GM21528 (cell line): ENCODE results near the gene KIAA0232.
"Not testable (repeated sequence)": the region's sequence is repeated elsewhere in the genome, so short reads cannot be mapped to it uniquely, and the experiment has no call there.

Experiments used
- ATAC-seq: cut with Tn5 transposase; IDR thresholded peaks from one replicate; pipeline ENCODE4 v1.9.1; 2021; ENCODE audit warnings: mild to moderate bottlenecking, moderate library complexity; ENCODE audit not compliant: unreplicated experiment, low FRiP score

KIAA0232 gene

GRCh38 chr4:6755088-6755753 lies 27.3 kb upstream of the KIAA0232 start:
- ATAC-seq, result no peak

DNA sequence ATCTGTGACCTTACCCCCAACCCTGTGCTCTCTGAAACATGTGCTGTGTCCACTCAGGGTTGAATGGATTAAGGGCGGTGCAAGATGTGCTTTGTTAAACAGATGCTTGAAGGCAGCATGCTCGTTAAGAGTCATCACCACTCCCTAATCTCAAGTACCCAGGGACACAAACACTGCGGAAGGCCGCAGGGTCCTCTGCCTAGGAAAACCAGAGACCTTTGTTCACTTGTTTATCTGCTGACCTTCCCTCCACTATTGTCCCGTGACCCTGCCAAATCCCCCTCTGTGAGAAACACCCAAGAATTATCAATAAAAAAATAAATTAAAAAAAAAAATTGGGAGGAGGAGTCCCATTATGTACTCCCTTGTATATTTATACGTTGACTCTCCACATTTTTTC lies 26.2 kb upstream of the KIAA0232 start:
- ATAC-seq, result not testable (repeated sequence)

- no peak for ATAC-seq
Observed at GRCh38 chr4:6758728-6759127, 23.8 kb upstream of the KIAA0232 start.

GRCh38 chr4:6760865-6761264 lies 21.7 kb upstream of the KIAA0232 start:
- no peak for ATAC-seq

DNA sequence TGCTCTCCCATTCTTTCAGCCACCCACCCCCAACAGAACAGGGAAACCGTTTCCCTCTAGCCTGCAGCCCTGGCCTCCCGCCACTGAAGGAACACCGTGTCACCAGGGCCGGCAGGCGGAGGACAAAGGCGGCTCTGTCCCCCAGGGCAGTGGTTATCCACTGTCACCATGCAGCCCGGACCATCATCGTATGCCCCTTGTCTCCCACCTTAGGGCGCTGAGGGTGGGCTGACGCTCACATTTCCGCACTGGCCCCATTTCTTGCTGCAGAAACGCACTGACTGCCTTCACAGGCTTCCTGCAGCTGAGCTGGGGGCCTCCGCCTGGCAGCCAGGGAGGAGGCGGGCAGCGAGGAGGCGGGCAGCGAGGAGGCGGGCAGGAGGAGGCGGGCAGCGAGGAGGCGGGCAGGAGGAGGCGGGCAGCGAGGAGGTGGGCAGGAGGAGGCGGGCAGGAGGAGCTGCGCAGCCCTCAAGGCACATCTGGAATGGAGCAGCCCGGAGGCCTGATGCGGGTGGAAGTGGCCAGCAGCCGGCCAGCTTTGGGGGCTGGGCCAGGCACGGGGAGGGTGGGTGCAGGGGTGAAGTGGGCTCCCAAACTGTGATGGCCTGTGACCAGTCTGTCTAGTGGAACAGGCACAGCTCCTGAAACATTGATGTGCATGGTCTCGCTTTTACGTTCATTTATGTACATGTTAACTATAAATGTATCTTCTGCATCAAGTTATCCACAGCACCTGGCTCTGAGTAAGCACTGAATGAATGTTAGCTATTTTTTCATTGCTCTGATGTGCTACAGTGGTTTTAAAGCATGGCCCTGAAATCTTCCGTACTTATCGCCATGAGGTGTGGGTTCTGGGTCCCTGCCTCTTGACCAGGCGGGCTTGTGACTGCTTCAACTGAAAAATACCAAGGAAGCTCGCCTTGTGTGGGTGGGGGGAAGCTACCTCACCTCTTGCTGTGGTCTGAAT lies 20.6 kb upstream of the KIAA0232 start:
- ATAC-seq, result no peak

DNA sequence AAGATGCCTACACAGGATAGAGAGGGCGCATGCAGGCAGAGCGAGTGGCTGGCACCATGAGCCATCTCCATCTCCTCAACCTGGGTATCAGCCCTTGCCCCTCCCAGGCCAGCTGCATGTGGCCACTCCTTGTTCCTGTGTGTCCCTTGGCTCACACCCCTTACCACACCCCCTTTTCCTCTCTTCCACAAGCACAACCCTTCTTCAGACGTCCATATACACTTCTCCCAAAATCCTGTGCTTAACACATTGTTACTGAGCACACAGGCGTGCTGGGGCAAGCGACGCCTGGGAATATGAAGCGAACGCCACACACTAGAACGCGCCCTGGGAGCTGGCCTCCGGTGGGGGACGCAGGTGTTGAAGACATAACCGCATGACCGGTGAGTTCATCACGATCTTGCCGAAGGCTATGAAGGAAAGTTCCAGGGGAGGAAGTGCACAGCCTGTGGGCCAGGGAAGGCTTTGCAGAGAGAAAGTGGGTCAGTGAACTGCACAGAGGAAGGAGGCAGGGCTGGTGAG lies 19.1 kb upstream of the KIAA0232 start:
- no peak for ATAC-seq

- no peak for ATAC-seq
Observed at GRCh38 chr4:6764976-6765620, 17.4 kb upstream of the KIAA0232 start.

DNA sequence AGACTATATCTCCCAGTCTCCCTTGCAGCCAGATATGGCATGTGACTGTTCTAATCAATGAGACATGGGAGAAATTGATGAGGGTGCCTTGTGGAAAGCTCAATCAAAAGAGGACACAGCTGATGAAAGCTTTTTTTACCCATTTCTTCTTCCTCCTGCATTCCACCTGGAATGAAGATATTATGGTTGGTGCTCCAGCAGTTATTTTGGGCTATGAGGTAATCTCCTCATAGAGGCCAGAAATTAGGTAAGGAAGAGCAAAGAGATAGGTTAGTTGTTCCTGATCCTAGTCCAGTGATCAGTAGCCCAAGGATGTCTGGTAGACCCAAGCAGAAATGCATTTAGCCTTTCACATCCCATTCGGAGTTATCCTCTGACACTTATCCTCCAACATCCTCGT lies 16.8 kb upstream of the KIAA0232 start:
- ATAC-seq, result no peak

GRCh38 chr4:6767386-6767747 lies 15.2 kb upstream of the KIAA0232 start:
- ATAC-seq, result no peak

DNA sequence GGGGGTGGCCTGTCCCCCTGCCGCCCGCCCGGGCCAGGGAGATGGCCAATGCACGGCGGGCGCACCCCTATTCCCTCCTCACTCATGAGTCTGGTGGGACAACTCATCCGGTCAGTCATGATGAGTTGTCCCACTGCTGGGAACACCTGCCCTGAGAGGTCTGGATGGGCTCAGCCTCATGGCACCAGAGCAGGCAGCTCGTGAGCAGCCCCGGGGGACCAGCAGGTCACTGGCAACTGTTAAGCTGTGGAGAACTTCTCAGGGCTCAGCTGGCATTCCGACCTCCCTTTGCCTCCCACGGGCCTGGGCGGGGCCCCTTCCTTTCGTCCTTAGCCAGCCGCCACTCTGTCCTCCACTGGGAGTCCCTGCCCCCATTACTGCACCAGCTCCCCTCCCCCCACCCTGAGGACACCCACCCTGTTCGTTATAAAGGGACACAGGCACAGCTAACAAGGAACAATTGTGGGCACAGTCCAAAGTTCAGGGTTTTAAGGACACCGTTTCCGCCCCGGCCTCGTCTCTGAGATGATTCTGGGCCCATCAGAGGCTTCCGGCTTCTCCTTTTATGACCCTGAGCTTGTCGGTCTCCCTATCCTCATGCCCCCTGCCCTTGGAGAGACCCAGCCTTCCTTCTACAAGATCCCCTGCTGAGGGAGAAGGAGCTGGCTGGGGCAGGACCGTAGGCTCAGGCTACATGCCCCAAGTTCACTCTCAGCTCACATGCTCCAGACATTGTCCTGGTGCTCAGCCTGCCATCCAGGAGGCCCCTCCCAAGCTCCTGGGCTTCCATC lies 14.6 kb upstream of the KIAA0232 start:
- ATAC-seq, result no peak

DNA sequence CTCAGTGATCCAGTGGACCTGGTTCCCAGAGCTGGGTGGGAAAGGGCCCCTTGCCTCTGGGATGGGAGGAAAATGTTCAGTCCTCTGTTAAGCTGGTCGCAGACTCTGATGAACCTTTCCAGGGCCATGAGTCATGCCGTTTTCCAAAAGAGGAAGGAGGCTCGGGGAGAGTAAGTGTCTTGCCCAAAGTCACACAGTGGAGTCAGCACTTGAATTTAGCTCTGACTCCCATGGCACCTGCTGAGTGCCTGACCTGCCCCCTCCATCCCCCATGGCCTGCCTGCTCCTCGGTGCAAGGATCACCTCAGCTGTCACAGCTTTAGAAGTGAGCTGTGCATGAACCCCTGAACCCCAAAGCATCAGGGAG lies 14.0 kb upstream of the KIAA0232 start:
- no peak for ATAC-seq

DNA sequence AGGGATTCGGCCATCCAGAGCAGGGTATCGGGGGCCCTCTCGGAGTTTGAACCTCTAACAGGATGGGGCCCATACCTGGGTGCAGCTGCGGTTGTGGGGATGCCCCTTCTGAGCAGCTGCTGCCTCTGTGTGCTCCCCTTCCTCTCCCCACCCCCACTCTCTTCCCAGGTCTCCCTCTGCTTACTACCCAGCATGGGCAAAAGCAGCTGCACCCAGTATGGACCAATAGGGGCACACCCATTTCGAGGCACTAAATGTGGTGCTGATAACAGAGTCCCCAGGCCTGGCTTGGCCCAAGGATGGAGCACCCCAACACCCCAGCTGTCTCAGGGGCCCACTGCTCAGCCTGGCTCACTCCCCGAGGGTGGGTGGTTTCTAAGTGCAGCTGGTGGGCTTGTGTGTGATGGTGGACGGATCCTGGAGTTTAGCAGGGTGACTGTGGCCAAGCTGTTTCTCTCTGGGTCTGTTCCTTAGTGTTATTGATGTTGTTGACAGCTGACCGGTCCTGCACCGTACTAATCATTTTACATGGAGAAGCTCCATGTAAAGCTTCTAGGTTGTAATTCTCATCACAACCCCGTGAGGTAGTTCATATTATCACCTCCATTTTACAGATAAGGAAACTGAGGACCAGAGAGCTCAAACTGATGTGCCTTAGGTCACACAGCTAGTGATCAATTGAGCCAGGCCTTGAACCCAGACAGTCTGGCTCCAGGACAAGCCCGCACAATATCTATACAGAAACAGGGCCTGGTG lies 13.1 kb upstream of the KIAA0232 start:
- ATAC-seq, result no peak

DNA sequence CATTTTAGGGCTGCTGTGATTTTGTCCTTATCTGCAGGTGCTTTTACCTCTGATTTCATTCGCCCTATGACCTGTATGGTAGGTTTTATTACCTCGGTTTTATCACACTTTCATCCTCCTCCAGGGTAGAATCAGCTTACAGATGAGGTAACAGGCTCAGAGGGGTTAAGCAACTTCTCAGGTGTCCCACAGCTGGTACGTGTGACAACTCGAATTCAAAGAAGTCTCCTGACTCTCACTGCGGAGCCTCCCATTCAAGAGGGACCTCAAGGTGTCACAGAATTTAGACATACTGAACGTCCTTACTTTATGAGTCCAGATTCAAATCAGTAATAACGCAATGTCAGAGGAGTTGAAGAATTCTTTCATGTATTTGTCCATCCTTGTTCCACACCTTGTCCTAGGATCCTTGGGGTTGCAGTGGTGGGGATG lies 12.5 kb upstream of the KIAA0232 start:
- ATAC-seq, result no peak

DNA sequence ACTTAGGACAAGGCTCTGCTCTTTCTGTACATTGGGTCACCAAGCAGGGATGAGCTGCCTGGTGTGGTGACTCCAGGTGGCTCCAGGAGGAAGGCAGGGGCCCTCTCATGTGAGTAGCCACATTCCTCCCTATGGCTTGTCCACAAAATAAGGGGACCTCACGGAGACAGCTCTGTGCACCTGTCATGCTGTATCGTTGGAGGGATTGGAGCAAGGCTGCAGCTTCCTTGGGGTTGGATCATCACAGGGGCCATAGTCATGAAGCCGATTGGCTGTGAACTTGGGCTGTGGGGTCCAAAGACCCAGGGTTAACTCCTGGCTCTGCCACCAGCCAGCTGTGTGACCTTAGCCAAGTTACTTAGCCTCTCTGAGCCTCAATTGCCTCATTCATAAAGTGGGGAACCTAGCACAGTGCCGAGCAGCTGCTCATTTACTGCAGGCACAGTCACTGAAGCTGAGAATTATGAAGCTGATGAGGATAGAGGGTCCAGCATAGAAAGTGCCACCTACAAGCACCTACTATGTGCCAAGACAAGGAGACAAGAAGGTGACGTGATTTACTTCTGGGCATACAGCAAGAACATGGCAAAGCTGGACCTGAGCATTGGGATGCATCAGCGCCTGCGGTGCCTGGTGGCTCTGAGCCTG lies 11.8 kb upstream of the KIAA0232 start:
- no peak for ATAC-seq

- no peak for ATAC-seq
Observed at GRCh38 chr4:6771229-6771671, 11.3 kb upstream of the KIAA0232 start.

DNA sequence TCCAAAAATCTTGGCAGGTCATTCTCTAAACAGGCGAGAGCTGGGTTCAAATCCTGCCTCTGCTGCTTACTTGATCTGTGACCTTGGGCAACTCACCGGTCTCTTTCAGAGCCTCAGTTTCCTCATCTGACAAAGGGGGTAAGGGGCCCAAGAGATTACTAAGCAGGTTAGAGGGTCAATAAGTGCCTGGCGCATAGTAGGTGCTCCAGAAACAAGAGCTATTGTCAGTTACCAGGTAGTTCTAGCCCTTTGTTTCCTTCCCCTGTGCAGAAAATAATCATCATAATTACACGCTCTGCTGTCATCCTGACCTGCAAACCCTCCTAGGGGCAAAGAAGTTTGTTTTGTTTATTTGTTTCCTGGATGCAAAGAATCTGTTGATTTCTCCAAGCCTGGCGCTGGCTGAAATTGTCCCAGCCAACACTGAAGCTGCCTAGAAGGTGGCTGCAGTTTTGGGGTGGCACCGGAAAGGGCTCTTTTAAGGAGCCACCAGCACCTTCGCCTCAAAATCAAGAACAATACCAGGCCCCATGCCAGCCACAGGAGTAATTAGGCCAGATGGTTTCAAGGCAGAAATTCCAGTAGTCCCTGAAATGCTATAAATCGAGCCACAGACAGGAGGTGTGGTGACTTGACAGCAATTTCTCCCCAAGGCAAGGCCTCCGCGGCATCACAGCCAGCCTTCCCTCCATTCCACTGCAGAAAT lies 10.2 kb upstream of the KIAA0232 start:
- no peak for ATAC-seq

GRCh38 chr4:6773106-6773505 lies 9.4 kb upstream of the KIAA0232 start:
- ATAC-seq, result no peak
